Measurements from ENCODE around the gene BTBD2.

BTBD2 gene

GRCh38 chr19:2015608-2015950 lies at the start of gene BTBD2:
Gene BTBD2, minus strand, starts transcription at chr19:2015714. Its CDS starts 11 bp downstream, at chr19:2015703.
- DNase-seq (ENCODE audit: extremely low spot score) = peak; percentile 68
- CTCF ChIA-PET = no interaction called here
- TF ChIP-seq TARDBP (IDR thresholded peaks at IDR 0.05) (no peak), SP1 (IDR thresholded peaks at IDR 0.05) (no peak), ELF4 (IDR thresholded peaks at IDR 0.05) (no peak), CTBP1 (IDR thresholded peaks at IDR 0.05; ENCODE audit: borderline replicate concordance) (no peak), SUZ12 (IDR thresholded peaks at IDR 0.05) (no peak), HDGF (IDR thresholded peaks at IDR 0.05; ENCODE audit: borderline replicate concordance) (no peak), LEF1 (IDR thresholded peaks at IDR 0.05; ENCODE audit: borderline replicate concordance) (no peak), BHLHE40 (IDR thresholded peaks at IDR 0.05; ENCODE audit: borderline replicate concordance) (no peak)
- TF ChIP-seq, protein P1, sequence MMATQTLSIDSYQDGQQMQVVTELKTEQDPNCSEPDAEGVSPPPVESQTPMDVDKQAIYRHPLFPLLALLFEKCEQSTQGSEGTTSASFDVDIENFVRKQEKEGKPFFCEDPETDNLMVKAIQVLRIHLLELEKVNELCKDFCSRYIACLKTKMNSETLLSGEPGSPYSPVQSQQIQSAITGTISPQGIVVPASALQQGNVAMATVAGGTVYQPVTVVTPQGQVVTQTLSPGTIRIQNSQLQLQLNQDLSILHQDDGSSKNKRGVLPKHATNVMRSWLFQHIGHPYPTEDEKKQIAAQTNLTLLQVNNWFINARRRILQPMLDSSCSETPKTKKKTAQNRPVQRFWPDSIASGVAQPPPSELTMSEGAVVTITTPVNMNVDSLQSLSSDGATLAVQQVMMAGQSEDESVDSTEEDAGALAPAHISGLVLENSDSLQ (IDR thresholded peaks at IDR 0.05) = no peak
- POLR2A ChIA-PET = no interaction called here

DNA sequence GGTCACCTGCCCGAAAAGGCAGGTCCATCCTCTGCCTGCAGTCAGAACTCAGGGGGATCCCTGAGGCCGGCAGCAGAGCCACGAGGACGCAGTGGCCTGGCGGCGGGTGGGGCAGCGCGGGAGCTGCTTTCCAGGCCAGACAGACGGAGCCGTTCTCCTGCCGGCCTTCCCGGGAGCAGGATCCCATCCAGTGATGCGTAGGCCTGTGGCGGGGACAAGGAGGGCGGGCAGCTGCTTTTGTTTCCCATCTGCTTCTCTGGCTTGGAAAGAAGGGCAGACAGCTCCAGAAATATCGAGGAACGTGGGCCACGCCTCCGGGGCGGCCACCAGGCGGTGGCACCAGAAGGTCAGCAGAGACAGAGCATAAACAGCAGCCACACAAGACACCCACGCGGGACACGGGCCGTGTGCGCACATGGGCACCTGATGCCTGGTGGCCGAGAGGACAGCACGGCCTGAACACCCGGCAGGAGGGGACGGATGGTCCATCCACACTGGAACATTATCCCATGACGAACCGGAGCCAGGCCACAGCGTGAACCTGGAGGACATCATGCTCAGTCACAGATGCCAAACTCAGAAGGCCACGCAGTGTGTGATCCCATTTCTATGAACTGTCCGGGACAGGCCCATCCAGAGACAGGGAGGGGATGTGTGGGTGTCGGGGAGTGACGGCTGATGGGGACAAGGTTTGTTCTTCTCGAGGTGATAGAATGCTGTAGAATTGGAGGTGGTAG lies 49.4 kb upstream of the BTBD2 start:
- TF ChIP-seq ZNF384 (IDR thresholded peaks at IDR 0.05) (no peak), FOXA1 (IDR thresholded peaks at IDR 0.05) (no peak), ELF4 (IDR thresholded peaks at IDR 0.05) (no peak), TARDBP (IDR thresholded peaks at IDR 0.05) (no peak), FOXM1 (IDR thresholded peaks at IDR 0.05; ENCODE audit: borderline replicate concordance) (no peak)
- TF ChIP-seq, protein P1 (IDR thresholded peaks at IDR 0.05) = no peak
- ChIA-PET CTCF (no interaction called here), POLR2A (no interaction called here)
- no peak for DNase-seq (ENCODE audit: extremely low spot score)

DNA sequence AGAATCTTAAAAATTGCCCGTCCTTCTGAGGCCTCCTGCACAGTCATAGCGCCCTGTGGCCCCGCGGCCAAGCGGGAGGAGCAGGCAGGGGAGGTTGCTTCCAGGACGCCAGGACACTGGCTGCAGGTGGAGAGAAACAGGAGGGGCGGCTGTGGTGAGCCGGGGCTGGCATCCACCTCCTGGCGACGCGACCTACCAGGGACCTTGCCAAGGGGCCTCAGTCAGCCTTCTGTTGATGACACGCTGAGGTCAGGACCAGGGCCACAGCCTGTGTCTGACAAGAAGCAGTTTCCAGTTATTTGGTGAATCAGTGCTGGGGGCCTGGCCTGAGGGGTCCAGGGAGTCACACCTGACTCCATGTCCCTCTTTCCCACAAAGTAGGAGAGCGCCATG lies 48.9 kb upstream of the BTBD2 start:
- no peak for TF ChIP-seq SP1 (IDR thresholded peaks at IDR 0.05)
- no peak for TF ChIP-seq LEF1 (IDR thresholded peaks at IDR 0.05; ENCODE audit: borderline replicate concordance)
- no peak for TF ChIP-seq BHLHE40 (IDR thresholded peaks at IDR 0.05; ENCODE audit: borderline replicate concordance)
- TF ChIP-seq, protein P1 (IDR thresholded peaks at IDR 0.05) = no peak
- no peak for TF ChIP-seq FOXM1 (IDR thresholded peaks at IDR 0.05; ENCODE audit: borderline replicate concordance)
- TF ChIP-seq ELF4 (IDR thresholded peaks at IDR 0.05) = no peak
- TF ChIP-seq ZNF384 (IDR thresholded peaks at IDR 0.05) = no peak
- no peak for TF ChIP-seq FOXK2 (IDR thresholded peaks at IDR 0.05)
- no peak for TF ChIP-seq HDGF (IDR thresholded peaks at IDR 0.05; ENCODE audit: borderline replicate concordance)
- no peak for TF ChIP-seq L3MBTL2 (conservative IDR thresholded peaks at IDR 0.05)
- TF ChIP-seq ARNT (IDR thresholded peaks at IDR 0.05) = no peak
- TF ChIP-seq TARDBP (IDR thresholded peaks at IDR 0.05) = no peak
- no peak for TF ChIP-seq SUZ12 (IDR thresholded peaks at IDR 0.05)
- TF ChIP-seq CTBP1 (IDR thresholded peaks at IDR 0.05; ENCODE audit: borderline replicate concordance) = no peak
- no peak for TF ChIP-seq FOXA1 (IDR thresholded peaks at IDR 0.05)
- no peak for TF ChIP-seq NFRKB (IDR thresholded peaks at IDR 0.05)
- CTCF ChIA-PET = no interaction called here
- POLR2A ChIA-PET = interaction anchor here (5.3 kb wide), 1 partner anchor 12 kb away, joined by 33 read pairs; the partner anchor contains the start of gene MKNK2
- DNase-seq (ENCODE audit: extremely low spot score) = no peak

- ChIA-PET POLR2A (interaction anchor here (5.3 kb wide), 1 partner anchor 12 kb away, joined by 33 read pairs; the partner anchor contains the start of gene MKNK2), CTCF (no interaction called here)
- TF ChIP-seq FOXA1 (IDR thresholded peaks at IDR 0.05) = no peak
- no peak for TF ChIP-seq TARDBP (IDR thresholded peaks at IDR 0.05)
- TF ChIP-seq L3MBTL2 (conservative IDR thresholded peaks at IDR 0.05) = no peak
- TF ChIP-seq, protein P1 (IDR thresholded peaks at IDR 0.05) = no peak
- TF ChIP-seq HDGF (IDR thresholded peaks at IDR 0.05; ENCODE audit: borderline replicate concordance) = no peak
- TF ChIP-seq ELF4 (IDR thresholded peaks at IDR 0.05) = no peak
- no peak for TF ChIP-seq SP1 (IDR thresholded peaks at IDR 0.05)
- TF ChIP-seq ZNF384 (IDR thresholded peaks at IDR 0.05) = no peak
- no peak for TF ChIP-seq ARNT (IDR thresholded peaks at IDR 0.05)
- no peak for TF ChIP-seq FOXK2 (IDR thresholded peaks at IDR 0.05)
- no peak for TF ChIP-seq FOXM1 (IDR thresholded peaks at IDR 0.05; ENCODE audit: borderline replicate concordance)
- TF ChIP-seq CTBP1 (IDR thresholded peaks at IDR 0.05; ENCODE audit: borderline replicate concordance) = no peak
These were observed 48.3 kb upstream of the BTBD2 start for GRCh38 chr19:2063824-2064223.

DNA sequence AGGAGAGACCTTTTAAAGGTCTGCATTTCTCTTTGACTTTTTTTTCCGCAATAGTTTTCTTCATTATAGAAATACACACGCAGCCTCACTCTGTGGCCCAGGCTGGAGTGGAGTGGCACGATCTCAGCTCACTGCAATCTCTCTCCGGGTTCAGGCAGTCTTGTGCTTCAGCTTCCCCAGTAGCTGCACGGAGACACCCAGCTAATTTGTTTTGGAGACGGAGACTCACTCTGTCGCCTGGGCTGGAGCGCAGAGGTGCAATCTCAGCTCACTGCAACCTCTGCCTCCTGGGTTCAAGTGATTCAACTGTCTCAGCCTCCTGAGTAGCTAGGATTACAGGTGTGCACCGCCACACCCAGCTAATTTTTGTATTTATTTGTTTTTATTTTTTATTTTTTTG lies 47.3 kb upstream of the BTBD2 start:
- no peak for DNase-seq (ENCODE audit: extremely low spot score)

More at GRCh38 chr19:2063824-2064223, 48.3 kb upstream of the BTBD2 start:
- DNase-seq (ENCODE audit: extremely low spot score) = no peak

GRCh38 chr19:2062389-2062729 lies 46.8 kb upstream of the BTBD2 start:
- no peak for TF ChIP-seq CTBP1 (IDR thresholded peaks at IDR 0.05; ENCODE audit: borderline replicate concordance)
- TF ChIP-seq FOXA1 (IDR thresholded peaks at IDR 0.05) = no peak
- TF ChIP-seq SP1 (IDR thresholded peaks at IDR 0.05) = no peak
- no peak for TF ChIP-seq L3MBTL2 (conservative IDR thresholded peaks at IDR 0.05)
- no peak for DNase-seq (ENCODE audit: extremely low spot score)
- CTCF ChIA-PET = no interaction called here
- POLR2A ChIA-PET = interaction anchor here (0.8 to 5.3 kb wide), 4 partner anchors 10 to 76 kb away, joined by 3 to 33 read pairs (median 3); partner anchors contain the start of gene MKNK2

More for the DNA sequence above, 47.3 kb upstream of the BTBD2 start:
- ChIA-PET CTCF (no interaction called here), POLR2A (interaction anchor here (0.9 to 5.3 kb wide), 3 partner anchors 11 to 76 kb away, joined by 3 to 33 read pairs (median 3); partner anchors contain the start of gene MKNK2)
- no peak for TF ChIP-seq L3MBTL2 (conservative IDR thresholded peaks at IDR 0.05)
- no peak for TF ChIP-seq HDGF (IDR thresholded peaks at IDR 0.05; ENCODE audit: borderline replicate concordance)
- TF ChIP-seq ZNF384 (IDR thresholded peaks at IDR 0.05) = no peak
- no peak for TF ChIP-seq FOXA1 (IDR thresholded peaks at IDR 0.05)

Measured in HEK293T (cell line).